ENCODE data around the gene PGBD5. TPM values are rescaled to one million over a fixed set of nuclear protein-coding genes. Genes with fewer than 3 reads are reported as not detected.

PGBD5 gene
- polyA plus RNA-seq, 4 donors: under 0.01 to 1.0 (median 0.48) TPM

- H3K36me3 ChIP-seq (ENCODE audit: control insufficient read depth in 3 of 3, insufficient read depth in 2 of 3, low read depth in 1 of 3, low read length in 3 of 3): peaks cover 0 to 36% (median 1%) of the 10 kb centered on the region in 3 donors
Observed at GRCh38 chr1:230274254-230274653, 151.9 kb downstream of the PGBD5 start.

DNA sequence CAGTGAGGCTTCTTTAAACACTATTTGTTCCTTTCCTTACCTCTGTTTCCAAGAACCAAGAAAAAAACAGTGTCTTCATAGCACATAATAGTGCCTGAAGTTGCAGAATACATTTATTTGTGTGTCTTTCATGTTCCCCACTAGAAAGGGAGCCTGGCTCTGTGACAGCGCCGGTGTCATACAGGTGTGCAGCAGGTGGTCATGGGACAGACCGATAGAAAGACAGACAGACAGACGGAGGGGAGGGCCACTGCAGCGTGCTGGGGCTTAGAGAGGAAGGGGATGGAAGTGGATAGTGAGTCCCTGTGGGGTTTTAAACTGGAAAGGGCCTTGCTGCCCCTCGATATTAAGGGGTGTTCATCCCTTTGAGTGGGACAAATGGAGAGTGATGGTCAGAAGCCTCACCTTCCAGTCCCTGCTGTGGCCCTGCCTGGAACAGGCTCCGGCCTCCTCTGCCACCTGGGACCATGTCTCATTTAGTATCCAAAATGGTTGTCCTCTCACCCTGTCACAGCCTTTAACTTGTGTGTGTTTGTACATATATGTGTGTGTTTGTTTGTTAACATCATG, 152.9 kb downstream of the PGBD5 start:
- no peak overlapping the region for H3K4me3 ChIP-seq (ENCODE audit: low read depth in 1 of 3, low read length in 3 of 3)
- FAIRE-seq (no peak), DNase-seq (no peak)
- H3K4me1 ChIP-seq (ENCODE audit: control insufficient read depth in 3 of 3, insufficient read depth in 2 of 3, low read depth in 1 of 3, low read length in 2 of 3): peaks cover 0 to 25% (median 5%) of the 10 kb centered on the region in 3 donors
- H3K27ac ChIP-seq (ENCODE audit: low read depth in 1 of 3, low read length in 2 of 3): no peak overlapping the region
- 79 to 85% (median 83%) methylated on average over 7 of the region's 7 CpGs for WGBS, 3 donors
- H3K9me3 ChIP-seq (ENCODE audit: control insufficient read depth in 2 of 2, insufficient read depth in 1 of 2, low read depth in 1 of 2, low read length in 1 of 2): no peaks in the 10 kb centered on the region
- no peaks in the 10 kb centered on the region for H3K27me3 ChIP-seq (ENCODE audit: control insufficient read depth in 3 of 3, insufficient read depth in 3 of 3, low read length in 3 of 3)
- H3K36me3 ChIP-seq (ENCODE audit: control insufficient read depth in 3 of 3, insufficient read depth in 2 of 3, low read depth in 1 of 3, low read length in 3 of 3): peaks cover 0 to 27% (median 1%) of the 10 kb centered on the region in 3 donors

More at GRCh38 chr1:230274254-230274653, 151.9 kb downstream of the PGBD5 start:
- 74 to 84% (median 83%) methylated on average over 15 of the region's 15 CpGs for WGBS, 3 donors
- H3K4me3 ChIP-seq (ENCODE audit: low read depth in 1 of 3, low read length in 3 of 3): no peak overlapping the region
- peaks cover 0 to 20% (median 5%) of the 10 kb centered on the region in 3 donors for H3K4me1 ChIP-seq (ENCODE audit: control insufficient read depth in 3 of 3, insufficient read depth in 2 of 3, low read depth in 1 of 3, low read length in 2 of 3)
- H3K27ac ChIP-seq (ENCODE audit: low read depth in 1 of 3, low read length in 2 of 3): no peak overlapping the region
- no peaks in the 10 kb centered on the region for H3K9me3 ChIP-seq (ENCODE audit: control insufficient read depth in 2 of 2, insufficient read depth in 1 of 2, low read depth in 1 of 2, low read length in 1 of 2)
- DNase-seq (no peak), FAIRE-seq (no peak)
- no peaks in the 10 kb centered on the region for H3K27me3 ChIP-seq (ENCODE audit: control insufficient read depth in 3 of 3, insufficient read depth in 3 of 3, low read length in 3 of 3)

- no peak overlapping the region for H3K27ac ChIP-seq (ENCODE audit: low read depth in 1 of 3, low read length in 2 of 3)
- DNase-seq (no peak), FAIRE-seq (no peak)
- H3K36me3 ChIP-seq (ENCODE audit: control insufficient read depth in 3 of 3, insufficient read depth in 2 of 3, low read depth in 1 of 3, low read length in 3 of 3): peaks cover 0 to 29% (median 1%) of the 10 kb centered on the region in 3 donors
- H3K9me3 ChIP-seq (ENCODE audit: control insufficient read depth in 2 of 2, insufficient read depth in 1 of 2, low read depth in 1 of 2, low read length in 1 of 2): no peaks in the 10 kb centered on the region
- H3K4me1 ChIP-seq (ENCODE audit: control insufficient read depth in 3 of 3, insufficient read depth in 2 of 3, low read depth in 1 of 3, low read length in 2 of 3): peaks cover under 1 to 32% (median 7%) of the 10 kb centered on the region in 3 donors
- 92 to 95% (median 93%) methylated on average over 9 of the region's 9 CpGs for WGBS, 3 donors
- no peak overlapping the region for H3K4me3 ChIP-seq (ENCODE audit: low read depth in 1 of 3, low read length in 3 of 3)
- H3K27me3 ChIP-seq (ENCODE audit: control insufficient read depth in 3 of 3, insufficient read depth in 3 of 3, low read length in 3 of 3): no peaks in the 10 kb centered on the region
Observed at GRCh38 chr1:230272557-230272956, 153.6 kb downstream of the PGBD5 start.

DNA sequence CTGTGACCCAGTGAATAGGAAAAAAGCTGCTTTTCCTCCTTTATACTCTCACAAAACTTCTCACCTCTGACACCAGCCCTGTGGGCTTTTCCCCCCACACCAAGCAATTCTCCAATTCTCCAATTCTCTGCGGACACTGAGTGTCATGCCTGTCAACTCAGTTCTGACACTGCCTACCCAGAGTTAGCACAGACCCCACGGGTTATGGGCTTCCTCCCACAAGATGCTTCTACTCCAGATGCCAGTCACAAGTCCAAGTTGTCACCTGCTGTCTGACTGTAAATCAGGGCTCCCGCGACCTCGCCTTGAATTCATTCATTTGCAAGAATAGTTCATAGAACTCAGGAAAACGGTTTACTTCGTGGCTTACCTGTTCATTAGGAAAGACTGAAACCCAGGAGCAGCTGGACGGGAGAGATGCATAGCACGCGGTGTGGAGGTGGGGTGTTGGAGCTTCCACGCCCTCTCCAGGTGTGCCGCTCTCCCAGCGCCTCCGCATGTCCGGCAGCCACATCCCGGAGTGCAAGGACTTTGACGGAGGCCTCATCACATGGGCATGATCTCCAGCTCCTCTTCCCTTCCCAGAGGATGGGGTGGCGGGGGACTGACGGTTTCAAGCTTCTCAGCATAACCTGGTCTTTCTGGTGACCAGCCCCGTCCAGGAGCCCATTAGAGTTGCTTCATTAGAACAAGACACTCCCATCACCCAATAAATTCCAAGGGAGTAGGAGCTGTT, 154.7 kb downstream of the PGBD5 start:
- no peak for FAIRE-seq

GRCh38 chr1:230270559-230271281, 155.4 kb downstream of the PGBD5 start:
- Histone ChIP-seq H3K9me3 (ENCODE audit: control insufficient read depth in 2 of 2, insufficient read depth in 1 of 2, low read depth in 1 of 2, low read length in 1 of 2) (no peaks in the 10 kb centered on the region), H3K4me3 (ENCODE audit: low read depth in 1 of 3, low read length in 3 of 3) (no peak overlapping the region), H3K36me3 (ENCODE audit: control insufficient read depth in 3 of 3, insufficient read depth in 2 of 3, low read depth in 1 of 3, low read length in 3 of 3) (peaks cover 0 to 23% (median 0%) of the 10 kb centered on the region in 3 donors), H3K27ac (ENCODE audit: low read depth in 1 of 3, low read length in 2 of 3) (peak overlapping the region in 2 of 3 donors; percentile 23 to 69), H3K4me1 (ENCODE audit: control insufficient read depth in 3 of 3, insufficient read depth in 2 of 3, low read depth in 1 of 3, low read length in 2 of 3) (peaks cover 4 to 43% (median 9%) of the 10 kb centered on the region in 3 donors), H3K27me3 (ENCODE audit: control insufficient read depth in 3 of 3, insufficient read depth in 3 of 3, low read length in 3 of 3) (no peaks in the 10 kb centered on the region)
- peak in 1 of 2 donors; percentile 58 for DNase-seq
- WGBS, 3 donors: 32 to 34% (median 34%) methylated on average over 14 of the region's 14 CpGs
- FAIRE-seq: no peak

More for the DNA sequence above, 154.7 kb downstream of the PGBD5 start:
- Histone ChIP-seq H3K27me3 (ENCODE audit: control insufficient read depth in 3 of 3, insufficient read depth in 3 of 3, low read length in 3 of 3) (no peaks in the 10 kb centered on the region), H3K4me1 (ENCODE audit: control insufficient read depth in 3 of 3, insufficient read depth in 2 of 3, low read depth in 1 of 3, low read length in 2 of 3) (peaks cover 4 to 43% (median 9%) of the 10 kb centered on the region in 3 donors), H3K9me3 (ENCODE audit: control insufficient read depth in 2 of 2, insufficient read depth in 1 of 2, low read depth in 1 of 2, low read length in 1 of 2) (no peaks in the 10 kb centered on the region), H3K4me3 (ENCODE audit: low read depth in 1 of 3, low read length in 3 of 3) (no peak overlapping the region), H3K36me3 (ENCODE audit: control insufficient read depth in 3 of 3, insufficient read depth in 2 of 3, low read depth in 1 of 3, low read length in 3 of 3) (peaks cover 0 to 24% (median 0%) of the 10 kb centered on the region in 3 donors), H3K27ac (ENCODE audit: low read depth in 1 of 3, low read length in 2 of 3) (peak overlapping the region in 2 of 3 donors; percentile 3 to 42)
- DNase-seq: peak; percentile 36 to 55
- WGBS, 3 donors: 36 to 80% (median 57%) methylated on average over 20 of the region's 20 CpGs

DNA sequence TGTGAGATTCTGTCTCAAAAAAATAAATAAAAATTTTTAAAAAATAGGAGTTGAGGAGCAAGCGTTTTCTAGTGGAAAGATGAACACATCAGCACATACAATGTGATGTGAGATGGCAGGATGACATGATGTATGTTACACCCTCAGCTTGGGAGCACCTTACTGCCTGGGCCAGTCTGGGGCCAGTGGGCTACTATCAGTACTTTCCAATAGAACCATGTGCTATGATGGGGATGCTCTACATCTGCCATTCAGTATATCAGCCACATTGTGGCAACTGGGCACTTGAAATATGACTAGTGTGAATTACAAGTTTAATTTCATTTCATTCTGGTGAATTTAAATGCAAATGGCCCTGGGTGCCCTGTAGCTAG, 156.0 kb downstream of the PGBD5 start:
- Histone ChIP-seq H3K36me3 (ENCODE audit: control insufficient read depth in 3 of 3, insufficient read depth in 2 of 3, low read depth in 1 of 3, low read length in 3 of 3) (peaks cover 0 to 29% (median 3%) of the 10 kb centered on the region in 3 donors), H3K9me3 (ENCODE audit: control insufficient read depth in 2 of 2, insufficient read depth in 1 of 2, low read depth in 1 of 2, low read length in 1 of 2) (no peaks in the 10 kb centered on the region), H3K27me3 (ENCODE audit: control insufficient read depth in 3 of 3, insufficient read depth in 3 of 3, low read length in 3 of 3) (no peaks in the 10 kb centered on the region), H3K4me3 (ENCODE audit: low read depth in 1 of 3, low read length in 3 of 3) (no peak overlapping the region), H3K4me1 (ENCODE audit: control insufficient read depth in 3 of 3, insufficient read depth in 2 of 3, low read depth in 1 of 3, low read length in 2 of 3) (peaks cover 4 to 43% (median 9%) of the 10 kb centered on the region in 3 donors), H3K27ac (ENCODE audit: low read depth in 1 of 3, low read length in 2 of 3) (peak overlapping the region in 2 of 3 donors; percentile 23 to 69)
- FAIRE-seq: no peak
- no peak for DNase-seq
- 80 to 100% (median 94%) methylated on average over 1 of the region's 1 CpG for WGBS, 3 donors

DNA sequence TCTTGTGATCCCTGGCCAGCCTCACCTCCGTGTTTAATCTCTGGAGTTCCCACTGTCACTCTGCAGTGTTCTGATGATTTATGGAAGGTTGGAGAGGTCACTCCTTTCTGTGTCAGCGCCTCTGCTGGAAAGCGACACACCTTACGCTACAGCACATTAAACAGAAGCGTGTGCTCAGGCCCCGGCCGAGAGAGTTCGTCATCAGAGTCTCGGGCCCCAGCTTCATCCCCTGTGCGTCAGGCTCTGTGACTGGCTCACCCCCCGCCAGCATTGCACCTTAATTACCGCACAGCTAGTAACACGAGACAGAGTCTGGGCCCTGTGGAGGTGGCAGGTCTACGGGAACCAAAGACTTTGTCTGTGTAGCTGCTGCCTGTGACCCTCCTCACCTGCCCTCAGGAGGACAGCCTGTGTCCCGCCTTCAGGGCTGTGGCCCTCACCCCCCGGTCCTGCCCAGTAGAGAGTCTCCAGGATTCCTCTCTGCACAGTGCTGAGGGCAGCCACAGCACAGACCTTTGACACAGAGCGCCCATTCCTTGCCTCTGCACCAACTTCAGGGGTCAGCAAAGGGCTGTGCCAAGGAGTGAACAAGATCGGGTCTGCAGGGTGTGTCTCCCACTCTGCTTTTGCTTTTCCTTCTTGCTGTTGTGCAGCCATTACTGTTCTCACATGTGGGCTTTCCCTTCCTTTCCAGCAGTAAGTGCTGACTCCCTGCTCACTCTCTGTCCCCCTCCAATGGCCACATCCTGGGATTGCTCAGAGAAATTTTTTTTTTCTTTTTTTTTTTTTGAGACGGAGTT, 157.6 kb downstream of the PGBD5 start:
- peak; percentile 89 to 95 for DNase-seq
- Histone ChIP-seq H3K4me1 (ENCODE audit: control insufficient read depth in 3 of 3, insufficient read depth in 2 of 3, low read depth in 1 of 3, low read length in 2 of 3) (peaks cover 4 to 43% (median 9%) of the 10 kb centered on the region in 3 donors), H3K27ac (ENCODE audit: low read depth in 1 of 3, low read length in 2 of 3) (peak overlapping the region; percentile 78 to 93 (median 86)), H3K9me3 (ENCODE audit: control insufficient read depth in 2 of 2, insufficient read depth in 1 of 2, low read depth in 1 of 2, low read length in 1 of 2) (no peaks in the 10 kb centered on the region), H3K36me3 (ENCODE audit: control insufficient read depth in 3 of 3, insufficient read depth in 2 of 3, low read depth in 1 of 3, low read length in 3 of 3) (peaks cover 1 to 40% (median 5%) of the 10 kb centered on the region in 3 donors), H3K4me3 (ENCODE audit: low read depth in 1 of 3, low read length in 3 of 3) (peak overlapping the region in 1 of 3 donors; percentile 14), H3K27me3 (ENCODE audit: control insufficient read depth in 3 of 3, insufficient read depth in 3 of 3, low read length in 3 of 3) (no peaks in the 10 kb centered on the region)
- 21 to 64% (median 35%) methylated on average over 18 to 19 of the region's 19 CpGs for WGBS, 3 donors
- no peak for FAIRE-seq

Data from small intestine (tissue), 7 donors.